GM21360 (cell line): ENCODE measurements around the gene BLOC1S4.

Experiments
- ATAC-seq: cut with Tn5 transposase; IDR thresholded peaks from one replicate; pipeline ENCODE4 v1.9.1; 2021; ENCODE audit warnings: mild to moderate bottlenecking, moderate library complexity; ENCODE audit not compliant: unreplicated experiment

Gene BLOC1S4

GRCh38 chr4:6689506-6689960 lies 26.4 kb upstream of the BLOC1S4 start:
- ATAC-seq = no peak

DNA sequence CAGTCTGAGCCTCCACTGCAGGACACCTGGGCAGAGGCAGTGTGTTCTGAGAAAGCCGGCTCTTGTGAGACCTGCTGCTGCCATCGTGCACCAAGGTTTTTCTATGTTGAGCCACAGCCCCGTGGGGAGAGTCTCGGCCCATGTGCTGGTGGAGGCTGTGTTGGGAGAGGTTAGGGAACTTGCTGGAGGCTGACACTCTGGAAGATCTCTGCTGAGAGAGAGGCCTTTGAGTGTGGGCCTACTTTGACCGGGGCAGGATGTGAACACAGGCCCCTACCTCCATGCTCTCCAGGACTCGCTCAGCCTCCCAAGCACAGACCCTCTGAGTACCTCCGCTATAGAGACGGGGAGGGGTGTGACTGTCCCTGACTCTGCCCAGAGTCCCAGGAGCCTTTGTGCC lies 23.6 kb upstream of the BLOC1S4 start:
- no peak for ATAC-seq

DNA sequence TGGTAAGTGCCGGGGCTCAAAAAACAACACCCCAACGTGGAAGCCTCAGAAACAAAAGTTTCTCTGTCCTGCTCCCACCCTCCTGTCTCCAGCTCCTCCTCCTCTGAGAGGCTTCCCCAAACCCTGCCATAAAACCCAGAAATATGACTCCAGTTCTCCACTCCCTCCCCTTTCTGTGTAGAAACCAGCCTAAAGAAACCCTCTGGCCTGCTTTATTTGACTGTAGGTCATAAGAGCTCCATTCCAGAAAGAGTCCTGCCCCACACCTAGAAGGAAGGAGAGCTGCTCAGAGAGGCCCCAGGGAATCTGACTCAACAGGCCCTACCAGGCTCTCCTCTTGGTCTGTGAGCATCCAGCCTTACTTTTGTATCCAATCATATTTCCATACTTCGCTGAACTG lies 23.2 kb upstream of the BLOC1S4 start:
- ATAC-seq = no peak

DNA sequence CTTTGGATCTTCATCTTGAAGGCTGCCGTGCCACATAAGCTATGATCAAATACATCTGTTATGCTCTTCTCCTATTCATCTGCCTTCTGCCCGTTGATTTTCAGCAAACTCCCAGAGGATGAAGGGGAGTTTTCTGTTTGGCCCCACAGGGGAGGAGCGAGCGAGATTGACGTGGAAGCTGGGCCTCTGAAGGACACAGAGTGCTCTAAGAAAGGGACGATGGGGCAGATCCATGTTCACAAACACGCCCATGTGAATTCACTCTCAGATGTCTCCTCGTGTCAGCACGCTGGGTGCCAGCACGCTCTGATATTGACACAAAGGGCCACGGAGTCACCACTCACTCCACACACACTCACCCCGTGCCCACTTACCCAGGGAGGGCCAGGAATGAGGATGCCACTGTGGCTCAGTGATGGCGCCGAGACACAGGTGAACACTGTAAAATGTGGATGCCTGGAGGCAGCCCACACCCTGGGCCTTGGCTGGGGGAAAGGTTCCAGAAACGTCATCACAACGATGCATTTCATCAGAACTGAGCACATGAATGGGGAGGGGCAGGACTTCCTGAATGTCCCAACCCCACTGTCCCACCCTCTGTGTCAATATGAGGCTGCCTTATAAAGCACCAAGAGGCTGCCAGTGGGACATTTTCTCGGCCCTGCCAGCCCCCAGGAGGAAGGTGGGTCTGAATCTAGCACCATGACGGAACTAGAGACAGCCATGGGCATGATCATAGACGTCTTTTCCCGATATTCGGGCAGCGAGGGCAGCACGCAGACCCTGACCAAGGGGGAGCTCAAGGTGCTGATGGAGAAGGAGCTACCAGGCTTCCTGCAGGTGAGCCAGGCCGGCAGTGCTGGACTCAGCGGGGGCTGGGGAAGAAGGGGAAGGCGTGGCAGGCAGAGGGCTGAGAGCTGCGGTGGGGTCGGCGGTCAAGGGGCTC lies 22.5 kb upstream of the BLOC1S4 start, which contains the start of gene S100P:
Gene S100P, plus strand, starts transcription at position 648 of the 946 bp plus-strand sequence. Its CDS starts 55 bp downstream, at position 703.
- ATAC-seq = no peak

- no peak for ATAC-seq
These were observed 21.6 kb upstream of the BLOC1S4 start for GRCh38 chr4:6694177-6694901.

DNA sequence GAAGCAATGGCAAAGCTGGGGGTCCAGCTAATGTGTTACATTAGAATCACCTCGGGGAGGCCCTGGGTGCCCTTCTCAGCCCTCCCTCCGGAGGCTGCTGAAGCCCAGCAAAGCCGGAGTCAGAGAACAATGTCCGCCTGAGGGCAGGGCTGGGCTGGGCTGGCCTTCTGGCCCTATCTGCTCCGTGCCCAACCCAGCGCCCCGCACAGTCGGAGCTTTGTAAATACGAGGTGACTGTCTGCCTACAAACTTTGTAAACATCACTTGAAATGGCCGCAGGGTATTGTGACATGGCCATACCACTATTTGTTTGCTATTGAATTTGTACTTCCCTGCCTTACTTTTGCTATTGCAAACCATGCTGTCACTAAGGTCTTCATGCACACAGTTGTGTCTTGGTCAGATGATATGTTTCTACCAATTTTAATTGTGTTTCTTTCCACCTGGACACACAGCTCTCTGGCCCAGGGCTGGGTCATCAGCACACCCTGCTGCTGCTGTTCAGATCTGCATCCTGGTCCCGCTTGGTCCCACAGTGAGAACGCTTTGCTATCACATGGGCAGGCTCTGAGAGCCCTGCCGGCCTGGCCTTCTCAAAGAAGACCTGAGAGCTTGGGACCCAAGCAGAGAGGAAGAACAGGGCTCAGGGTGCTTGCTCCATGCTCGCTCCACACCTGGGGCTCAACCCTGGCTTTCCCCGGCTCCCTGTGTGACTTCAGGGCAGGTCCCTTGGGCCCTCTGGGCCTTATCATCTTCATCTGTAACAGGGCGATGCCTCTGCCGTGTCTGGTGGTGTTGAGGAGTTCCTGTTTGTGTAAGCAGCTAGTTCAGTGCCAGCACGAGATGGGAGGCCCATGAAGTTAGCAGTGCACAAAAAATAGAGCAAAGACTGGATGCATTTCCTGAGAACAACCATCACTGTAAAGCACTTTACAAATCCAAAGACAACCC lies 20.0 kb upstream of the BLOC1S4 start:
- no peak for ATAC-seq

DNA sequence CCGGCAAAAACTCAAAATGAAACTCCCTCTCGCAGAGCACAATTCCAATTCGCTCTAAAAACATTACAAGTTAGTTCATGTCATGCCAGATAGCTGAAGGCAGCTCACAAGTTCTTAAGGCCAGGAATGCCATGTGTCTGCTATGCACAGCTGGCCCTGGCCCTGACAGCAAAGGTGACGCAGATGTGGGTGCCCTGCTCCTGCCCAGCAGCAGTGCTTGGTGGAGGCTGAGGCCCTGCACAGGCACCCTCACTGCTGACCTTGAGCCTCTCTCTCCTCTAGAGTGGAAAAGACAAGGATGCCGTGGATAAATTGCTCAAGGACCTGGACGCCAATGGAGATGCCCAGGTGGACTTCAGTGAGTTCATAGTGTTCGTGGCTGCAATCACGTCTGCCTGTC lies 19.4 kb upstream of the BLOC1S4 start:
- no peak for ATAC-seq

DNA sequence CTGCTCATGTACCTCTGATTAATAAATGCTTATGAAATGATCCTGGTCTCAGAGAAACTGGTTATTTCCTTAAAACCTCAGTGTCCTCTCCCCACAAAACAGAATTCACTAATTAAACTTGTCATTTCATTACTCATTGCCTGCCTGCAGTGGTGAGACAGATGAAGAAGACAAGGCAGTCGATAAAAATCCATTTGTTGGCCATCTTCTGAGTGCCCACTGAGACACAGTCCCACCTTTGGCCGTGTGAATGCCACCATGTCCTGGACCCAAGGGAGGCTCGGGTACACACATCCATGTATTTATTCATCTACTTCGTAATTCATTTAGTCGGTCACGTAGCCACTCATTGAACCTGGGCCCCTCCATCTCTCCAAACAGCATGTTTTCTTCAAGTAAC lies 18.8 kb upstream of the BLOC1S4 start:
- ATAC-seq = no peak

DNA sequence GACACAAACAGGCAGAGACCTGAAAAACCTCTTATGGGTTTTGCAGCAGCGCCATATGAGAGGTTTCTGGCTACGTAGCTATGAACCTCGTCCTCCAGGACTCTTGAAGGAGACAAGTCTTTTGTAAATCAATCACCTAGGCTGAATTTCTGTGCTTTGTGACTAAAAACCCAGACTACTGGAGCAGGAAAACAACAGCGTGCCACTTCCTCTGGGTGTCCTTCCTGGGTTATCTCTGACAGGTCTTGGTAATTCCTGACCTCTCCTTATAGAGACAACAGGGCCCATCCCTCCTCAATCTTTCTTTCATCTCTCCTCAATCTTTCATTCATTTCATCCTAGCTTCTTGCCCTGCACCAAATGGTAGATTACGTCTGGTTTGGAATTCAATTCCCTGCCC lies 16.6 kb upstream of the BLOC1S4 start:
- no peak for ATAC-seq

DNA sequence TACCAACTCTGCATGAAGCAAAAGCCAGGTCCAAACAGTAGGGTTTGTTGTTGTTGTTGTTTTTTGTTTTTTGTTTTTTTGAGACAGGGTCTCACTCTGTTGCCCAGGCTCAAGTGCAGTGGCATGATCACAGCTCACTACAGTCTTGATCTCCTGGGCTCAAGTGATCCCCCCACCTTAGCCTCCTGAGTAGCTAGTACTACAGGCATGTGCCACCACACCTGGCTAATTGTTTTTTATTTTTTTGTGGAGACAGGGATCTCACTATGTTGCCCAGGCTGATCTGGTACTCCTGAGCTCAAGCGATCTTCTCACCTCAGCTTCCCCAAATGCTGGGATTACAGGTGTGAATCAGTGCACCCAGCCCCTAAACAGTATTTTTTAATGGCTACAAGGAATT lies 16.1 kb upstream of the BLOC1S4 start:
- ATAC-seq = no peak

GRCh38 chr4:6701371-6701770 lies 14.6 kb upstream of the BLOC1S4 start:
- no peak for ATAC-seq

DNA sequence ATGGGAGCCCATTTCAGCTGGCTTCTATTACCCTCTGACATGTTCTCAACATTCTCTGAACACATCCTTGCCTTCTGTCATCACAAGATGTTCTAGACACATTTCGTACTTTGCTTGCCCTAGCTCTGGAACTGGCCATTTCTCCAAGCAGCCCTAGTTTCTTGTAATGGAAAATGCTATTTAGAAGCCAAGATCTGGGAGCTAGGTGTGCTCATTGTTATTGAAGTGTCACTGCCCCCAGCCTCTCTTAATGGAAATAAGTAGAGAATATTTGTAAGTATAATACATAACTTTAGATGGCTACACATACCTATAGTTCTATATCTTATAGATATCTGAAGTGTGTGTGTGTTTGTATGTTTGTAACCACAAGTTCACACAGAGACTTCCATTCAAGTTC lies 13.2 kb upstream of the BLOC1S4 start:
- ATAC-seq = no peak

GRCh38 chr4:6703786-6704185 lies 12.2 kb upstream of the BLOC1S4 start:
- ATAC-seq = no peak

DNA sequence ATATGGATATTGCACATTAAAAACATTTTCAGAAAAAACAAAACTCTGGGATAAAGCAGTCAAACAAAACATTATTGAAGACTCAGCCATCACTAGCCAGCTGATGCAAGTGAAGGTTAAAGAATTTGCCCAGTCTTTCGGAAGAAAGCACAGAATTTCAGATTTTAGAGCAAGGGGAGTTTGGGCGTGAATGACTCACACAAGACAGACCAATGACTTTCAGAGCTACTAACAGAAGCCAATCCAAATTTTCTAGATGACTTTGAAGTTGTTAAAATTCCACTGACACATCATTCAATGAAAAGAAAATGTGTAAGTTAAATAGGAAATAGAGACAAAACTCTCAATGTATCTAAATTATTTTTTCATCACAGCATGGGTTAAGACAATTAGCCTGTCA lies 10.3 kb upstream of the BLOC1S4 start:
- ATAC-seq = no peak

DNA sequence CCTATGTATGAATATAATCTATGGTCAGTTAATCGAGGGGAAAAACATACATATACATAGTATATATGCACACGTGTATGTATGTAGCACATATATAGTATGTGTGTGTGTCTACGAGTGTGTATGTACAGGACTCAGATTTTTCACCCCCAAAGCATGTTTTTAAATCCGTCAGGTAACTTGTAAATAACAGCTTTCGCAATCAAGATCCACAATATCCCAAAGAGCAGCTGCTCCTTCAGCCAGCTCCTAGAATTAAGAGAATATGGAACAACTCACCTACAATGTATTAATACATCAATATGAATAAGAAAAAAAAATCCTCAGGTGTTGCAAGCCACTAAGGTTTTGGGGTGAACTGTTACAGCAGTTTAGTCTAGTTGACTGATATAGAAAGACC lies 9.8 kb upstream of the BLOC1S4 start:
- ATAC-seq = no peak

- peak; percentile 58 for ATAC-seq
These were observed 6.5 kb upstream of the BLOC1S4 start, which contains the start of gene MRFAP1L1 for GRCh38 chr4:6709230-6710114. Gene MRFAP1L1, minus strand, starts transcription at chr4:6709865. Its CDS starts 236 bp downstream, at chr4:6709629.

GRCh38 chr4:6710282-6710681 lies 5.7 kb upstream of the BLOC1S4 start:
- ATAC-seq = no peak

GRCh38 chr4:6710996-6711395 lies 5.0 kb upstream of the BLOC1S4 start:
- no peak for ATAC-seq

- ATAC-seq = no peak
These were observed 1.0 kb upstream of the BLOC1S4 start for GRCh38 chr4:6714954-6715353.

DNA sequence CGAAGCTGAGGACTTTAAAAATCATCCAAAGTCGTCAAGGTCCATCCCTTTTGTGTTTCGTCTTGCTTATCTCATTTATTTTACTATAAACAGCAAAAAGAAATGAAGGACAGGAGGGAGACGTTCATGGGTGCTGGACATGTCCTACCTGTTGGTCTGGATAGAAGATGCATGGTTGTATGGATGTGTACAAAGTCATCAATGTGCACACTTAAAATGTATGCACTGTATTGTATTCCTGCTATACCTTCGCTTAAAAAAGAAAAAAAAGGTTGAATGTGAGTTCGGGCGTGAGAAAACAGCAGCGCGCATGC lies 313 bp upstream of the BLOC1S4 start:
- peak; percentile 2 for ATAC-seq
